ENCODE measurements around the gene CNIH4.

CNIH4 gene

GRCh38 chr1:224329842-224330753 lies 26.6 kb upstream of the CNIH4 start, which contains the start of gene NVL (continued):
- TF ChIP-seq ZNF362 (tag by site-specific recombination; IDR thresholded peaks at IDR 0.05) (no peak), ZNF239 (tag by site-specific recombination; IDR thresholded peaks at IDR 0.05) (no peak), ELK4 (IDR thresholded peaks at IDR 0.05; ENCODE audit: borderline replicate concordance, low read depth, low read length) (no peak), BCL6B (tag by site-specific recombination; IDR thresholded peaks at IDR 0.05) (no peak), ZNF549 (tag by site-specific recombination; IDR thresholded peaks at IDR 0.05) (no peak), ZBTB49 (tag by site-specific recombination; IDR thresholded peaks at IDR 0.05; ENCODE audit: low read depth) (no peak), ZNF837 (tag by site-specific recombination; IDR thresholded peaks at IDR 0.05) (no peak), ZNF16 (tag by site-specific recombination; IDR thresholded peaks at IDR 0.05; ENCODE audit: low read depth) (no peak), KLF7 (tag by site-specific recombination; IDR thresholded peaks at IDR 0.05; ENCODE audit: borderline replicate concordance) (peak; percentile 80; the same call in 1 of the 2 replicates), ZNF560 (tag by site-specific recombination; IDR thresholded peaks at IDR 0.05; ENCODE audit: borderline replicate concordance) (no peak), ZNF18 (tag by site-specific recombination; IDR thresholded peaks at IDR 0.05) (peak; percentile 69), ZNF544 (tag by site-specific recombination; IDR thresholded peaks at IDR 0.05) (no peak), ZNF580 (tag by site-specific recombination; IDR thresholded peaks at IDR 0.05) (peak; percentile 100), ZNF37A (tag by site-specific recombination; IDR thresholded peaks at IDR 0.05) (0 out of 2 replicates have a peak, but pooled peaks have one; percentile 25), ZNF843 (tag by site-specific recombination; IDR thresholded peaks at IDR 0.05) (peak; percentile 86), ZBTB26 (tag by site-specific recombination; optimal IDR thresholded peaks at IDR 0.05) (peak; percentile 48), INSM2 (tag by site-specific recombination; IDR thresholded peaks at IDR 0.05) (peak; percentile 63; the same call in 1 of the 2 replicates), ZBTB10 (tag by site-specific recombination; IDR thresholded peaks at IDR 0.05) (no peak), ZXDB (tag by site-specific recombination; IDR thresholded peaks at IDR 0.05) (peak; percentile 96), KLF8 (tag by site-specific recombination; IDR thresholded peaks at IDR 0.05) (peak; percentile 84)

Data from HEK293 (cell line).